Coronary artery (tissue), 2 donors: Measurements from ENCODE around the gene CUL5.

Experiments
- DNase-seq: peaks from one replicate; pipeline ENCODE4 v3.0.0-alpha.2; 2017; ENCODE audit warnings: low spot score
- H3K27ac ChIP-seq, 2 donors: fragments of 200-600 bp; sonication (generic); one replicate each; pipeline ENCODE4 v1.5.1; 2016 to 2019
- H3K4me3 ChIP-seq: fragments of 200-600 bp; sonication (generic); 2 replicates; pipeline ENCODE4 v1.5.1; 2016; ENCODE audit warnings: mild to moderate bottlenecking, moderate library complexity
- TF ChIP-seq, protein P1 (sequence below): fragments of 200-600 bp; sonication (generic); IDR thresholded peaks from one replicate; pipeline ENCODE4 v1.5.1; 2019; ENCODE audit warnings: antibody characterized with exemption

The CUL5 gene

DNA sequence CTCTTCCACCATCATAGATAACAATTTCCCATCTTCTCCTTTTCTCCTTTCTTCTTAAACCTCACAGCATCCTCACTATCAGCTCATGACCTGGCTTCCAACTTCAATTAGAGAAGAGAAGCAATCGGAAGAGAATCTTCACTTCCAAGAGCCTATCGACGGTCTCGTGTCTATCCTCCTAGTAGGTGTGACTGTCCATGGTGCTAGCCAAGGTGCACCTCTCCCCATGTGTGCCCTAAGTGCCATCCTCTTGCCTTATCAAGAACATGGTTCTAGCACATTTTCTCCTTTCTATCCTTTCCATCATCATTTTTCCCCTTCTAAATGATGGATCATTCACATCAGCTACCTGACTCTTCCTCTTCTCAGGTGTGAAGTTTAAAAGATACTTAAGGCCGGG lies 5.1 kb upstream of the CUL5 start:
- DNase-seq, result no peak
- TF ChIP-seq, protein P1, sequence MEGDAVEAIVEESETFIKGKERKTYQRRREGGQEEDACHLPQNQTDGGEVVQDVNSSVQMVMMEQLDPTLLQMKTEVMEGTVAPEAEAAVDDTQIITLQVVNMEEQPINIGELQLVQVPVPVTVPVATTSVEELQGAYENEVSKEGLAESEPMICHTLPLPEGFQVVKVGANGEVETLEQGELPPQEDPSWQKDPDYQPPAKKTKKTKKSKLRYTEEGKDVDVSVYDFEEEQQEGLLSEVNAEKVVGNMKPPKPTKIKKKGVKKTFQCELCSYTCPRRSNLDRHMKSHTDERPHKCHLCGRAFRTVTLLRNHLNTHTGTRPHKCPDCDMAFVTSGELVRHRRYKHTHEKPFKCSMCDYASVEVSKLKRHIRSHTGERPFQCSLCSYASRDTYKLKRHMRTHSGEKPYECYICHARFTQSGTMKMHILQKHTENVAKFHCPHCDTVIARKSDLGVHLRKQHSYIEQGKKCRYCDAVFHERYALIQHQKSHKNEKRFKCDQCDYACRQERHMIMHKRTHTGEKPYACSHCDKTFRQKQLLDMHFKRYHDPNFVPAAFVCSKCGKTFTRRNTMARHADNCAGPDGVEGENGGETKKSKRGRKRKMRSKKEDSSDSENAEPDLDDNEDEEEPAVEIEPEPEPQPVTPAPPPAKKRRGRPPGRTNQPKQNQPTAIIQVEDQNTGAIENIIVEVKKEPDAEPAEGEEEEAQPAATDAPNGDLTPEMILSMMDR, result no peak
- Histone ChIP-seq H3K27ac (no peak overlapping the region), H3K4me3 (no peak overlapping the region)

DNA sequence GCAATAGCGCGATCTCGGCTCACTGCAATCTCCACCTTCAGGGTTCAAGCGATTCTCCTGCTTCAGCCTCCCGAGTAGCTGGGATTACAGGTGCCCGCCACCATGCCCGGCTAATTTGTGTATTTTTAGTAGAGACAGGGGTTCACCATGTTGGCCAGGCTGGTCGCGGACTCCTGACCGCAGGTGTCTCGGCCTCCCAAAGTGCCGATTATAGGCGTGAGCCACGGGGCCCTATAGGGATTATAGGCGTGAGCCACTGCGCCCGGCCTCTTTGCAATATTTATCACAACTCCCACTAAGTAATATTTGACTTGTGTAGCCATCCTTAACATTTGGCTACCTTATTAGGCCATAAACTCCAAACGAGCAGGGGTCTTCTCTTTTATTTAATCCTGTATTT lies 879 bp upstream of the CUL5 start:
- Histone ChIP-seq H3K27ac (no peak overlapping the region), H3K4me3 (no peak overlapping the region)
- TF ChIP-seq, protein P1, result no peak
- no peak for DNase-seq

DNA sequence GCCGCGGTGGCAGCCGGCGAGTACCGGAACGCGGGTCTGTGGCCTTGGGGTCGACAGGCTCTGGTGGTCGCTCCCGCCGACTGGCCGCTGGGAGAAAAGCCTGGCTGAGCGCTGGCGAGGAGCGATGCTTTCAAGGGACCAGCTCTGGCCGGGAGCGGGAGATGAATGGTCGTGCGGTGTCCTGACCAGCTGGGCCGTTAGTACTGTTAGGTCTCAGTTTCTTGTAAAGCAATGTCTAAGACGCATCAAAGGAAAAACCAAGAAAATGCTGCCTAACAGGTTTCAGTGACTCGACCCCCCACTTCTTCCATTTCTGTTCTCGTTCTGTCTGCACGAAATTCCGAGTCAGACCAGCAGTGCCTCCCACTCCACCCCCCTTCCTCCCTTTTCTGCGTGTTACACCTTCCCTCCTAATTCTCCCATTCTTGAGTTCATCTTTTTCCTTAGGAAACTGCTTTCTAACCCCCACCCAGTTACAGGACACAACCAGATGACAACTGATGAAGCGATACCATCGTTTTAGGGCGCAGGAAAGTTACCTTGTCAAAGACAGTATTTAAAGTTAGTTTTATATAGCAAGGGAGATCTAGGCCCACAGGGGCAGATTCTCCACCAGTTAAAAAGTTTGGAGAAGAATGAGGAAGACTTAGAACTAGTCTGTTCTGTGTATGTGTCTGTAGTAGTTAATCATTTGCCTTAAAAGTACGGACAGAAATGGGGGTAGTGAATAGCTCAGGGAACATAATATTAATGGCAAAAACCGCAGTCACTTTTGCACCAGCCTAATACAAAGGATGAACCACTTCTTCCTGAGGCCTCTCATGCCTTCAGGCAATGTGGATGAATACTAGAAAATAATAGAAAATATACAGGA lies 1.0 kb downstream of the CUL5 start:
- TF ChIP-seq, protein P1, result no peak
- DNase-seq, result no peak
- Histone ChIP-seq H3K27ac (peak overlapping the region; percentile 96 to 98), H3K4me3 (peak overlapping the region; percentile 88)

DNA sequence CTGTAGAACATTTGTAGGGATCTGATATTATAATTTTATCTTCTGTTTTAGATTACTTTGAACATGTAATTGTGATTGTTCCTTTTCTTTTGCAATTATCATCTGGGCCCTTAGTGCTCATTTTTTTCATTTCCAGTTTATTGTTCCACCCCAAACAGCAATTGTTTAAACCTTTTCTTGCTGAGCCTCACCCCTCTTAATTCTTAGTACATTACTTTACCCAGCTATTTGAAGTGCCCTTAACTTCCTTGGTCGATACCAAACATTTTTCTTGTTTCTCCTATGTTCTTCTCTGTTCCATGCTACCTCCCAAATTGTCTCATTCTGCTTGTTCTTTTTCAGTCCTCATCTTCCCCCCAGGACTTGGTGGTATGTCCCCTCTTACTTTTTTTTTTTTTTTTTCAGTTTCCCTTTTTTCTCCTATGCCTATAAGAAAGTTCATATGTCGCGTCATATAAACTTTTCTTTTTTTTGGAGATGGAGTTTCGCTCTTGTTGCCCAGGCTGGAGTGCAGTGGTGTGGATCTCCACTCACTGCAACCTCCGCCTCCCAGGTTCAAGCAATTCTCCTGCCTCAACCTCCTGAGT lies 3.5 kb downstream of the CUL5 start:
- TF ChIP-seq, protein P1, result no peak
- DNase-seq, result no peak
- Histone ChIP-seq H3K4me3 (no peak overlapping the region), H3K27ac (no peak overlapping the region)

DNA sequence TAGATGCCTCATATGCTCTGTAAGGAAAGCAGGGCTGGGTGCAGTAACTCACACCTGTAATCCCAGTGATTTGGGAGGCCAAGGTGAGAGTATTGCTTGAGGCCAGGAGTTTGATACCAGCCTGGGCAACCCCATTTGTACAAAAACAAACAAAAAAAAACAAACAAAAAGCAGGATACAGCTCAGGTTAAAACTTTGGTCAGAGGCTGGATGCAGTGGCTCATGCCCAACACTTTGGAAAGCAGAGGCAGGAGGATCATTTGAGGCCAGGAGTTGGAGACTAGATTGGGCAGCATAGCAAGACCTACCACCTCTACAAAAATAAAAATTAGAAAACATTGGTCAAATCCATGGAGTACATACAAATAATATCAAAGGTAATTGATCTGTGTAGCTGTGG lies 7.9 kb downstream of the CUL5 start:
- TF ChIP-seq, protein P1, result no peak
- Histone ChIP-seq H3K27ac (no peak overlapping the region), H3K4me3 (no peak overlapping the region)
- DNase-seq, result no peak

DNA sequence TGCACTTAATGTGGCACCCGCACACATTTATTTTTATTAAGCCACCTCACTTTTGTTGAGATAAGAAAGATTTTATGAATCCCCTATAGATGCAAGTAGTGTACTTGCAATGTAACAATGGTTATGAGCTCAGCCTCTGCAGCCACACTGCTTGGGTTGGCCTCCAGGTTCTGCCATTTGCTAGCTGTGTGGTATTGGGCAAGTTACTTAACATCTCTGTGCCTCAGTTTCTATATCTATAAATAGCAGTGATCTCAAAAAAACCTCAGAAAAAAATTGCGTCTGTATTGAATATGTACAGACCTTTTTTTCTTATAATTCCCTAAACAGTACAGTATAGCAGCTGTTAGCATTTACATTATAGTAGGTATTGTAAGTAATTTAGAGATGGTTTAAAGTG lies 10.0 kb downstream of the CUL5 start:
- H3K4me3 ChIP-seq, result no peak overlapping the region
- DNase-seq, result no peak
- no peak overlapping the region for H3K27ac ChIP-seq
- TF ChIP-seq, protein P1, result no peak
